Breast epithelium (tissue), 3 donors: ENCODE data around the gene ASTN2.

Experiments used
- POLR2A ChIP-seq: fragments of 450-650 bp; IDR thresholded peaks from one replicate; pipeline ENCODE4 v1.6.1; 2016; ENCODE audit warnings: antibody characterized with exemption, mild to moderate bottlenecking, moderate library complexity
- POLR2AphosphoS5 ChIP-seq, 3 donors: sonication (generic); formaldehyde crosslinking; IDR thresholded peaks; one replicate each; pipeline ENCODE4 v1.6.1; 2017; ENCODE audit warnings: antibody characterized with exemption in 3 of 3
- TF ChIP-seq, protein P1 (sequence below), 3 donors: fragments of 450-650 bp; IDR thresholded peaks; one replicate each; pipeline ENCODE4 v1.5.1; 2016 to 2017; ENCODE audit warnings: antibody characterized with exemption in 3 of 3, mild to moderate bottlenecking in 3 of 3, moderate library complexity in 3 of 3

DNA sequence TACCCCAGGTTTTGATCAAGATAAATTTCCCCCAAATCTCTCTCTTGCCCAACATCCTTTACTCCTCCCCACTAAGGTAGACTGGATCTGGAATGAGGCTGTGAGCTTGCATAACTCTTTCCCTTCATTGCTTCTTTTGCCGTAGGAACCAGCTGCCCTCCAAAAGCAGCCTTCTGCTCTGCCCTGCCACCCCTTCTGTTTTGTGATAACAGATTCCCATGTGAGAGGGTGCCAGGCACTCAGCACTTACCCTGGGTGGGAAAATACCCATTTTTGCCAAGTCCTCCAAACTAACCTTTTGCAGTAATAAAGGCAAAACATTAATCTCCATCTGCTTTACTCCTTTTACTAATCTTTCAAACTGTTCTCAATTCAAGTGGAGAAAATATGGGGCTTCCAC is 182.6 kb downstream of the ASTN2 start:
- TF ChIP-seq, protein P1, sequence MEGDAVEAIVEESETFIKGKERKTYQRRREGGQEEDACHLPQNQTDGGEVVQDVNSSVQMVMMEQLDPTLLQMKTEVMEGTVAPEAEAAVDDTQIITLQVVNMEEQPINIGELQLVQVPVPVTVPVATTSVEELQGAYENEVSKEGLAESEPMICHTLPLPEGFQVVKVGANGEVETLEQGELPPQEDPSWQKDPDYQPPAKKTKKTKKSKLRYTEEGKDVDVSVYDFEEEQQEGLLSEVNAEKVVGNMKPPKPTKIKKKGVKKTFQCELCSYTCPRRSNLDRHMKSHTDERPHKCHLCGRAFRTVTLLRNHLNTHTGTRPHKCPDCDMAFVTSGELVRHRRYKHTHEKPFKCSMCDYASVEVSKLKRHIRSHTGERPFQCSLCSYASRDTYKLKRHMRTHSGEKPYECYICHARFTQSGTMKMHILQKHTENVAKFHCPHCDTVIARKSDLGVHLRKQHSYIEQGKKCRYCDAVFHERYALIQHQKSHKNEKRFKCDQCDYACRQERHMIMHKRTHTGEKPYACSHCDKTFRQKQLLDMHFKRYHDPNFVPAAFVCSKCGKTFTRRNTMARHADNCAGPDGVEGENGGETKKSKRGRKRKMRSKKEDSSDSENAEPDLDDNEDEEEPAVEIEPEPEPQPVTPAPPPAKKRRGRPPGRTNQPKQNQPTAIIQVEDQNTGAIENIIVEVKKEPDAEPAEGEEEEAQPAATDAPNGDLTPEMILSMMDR (IDR thresholded peaks at IDR 0.05): no peak
- no peak for TF ChIP-seq POLR2AphosphoS5 (IDR thresholded peaks at IDR 0.05)
- TF ChIP-seq POLR2A: no peak
